ENCODE measurements around the gene KRTAP5-10.

- no peak for TF ChIP-seq CTCF (IDR thresholded peaks at IDR 0.05)
- TF ChIP-seq PHF8 (IDR thresholded peaks at IDR 0.05; ENCODE audit: borderline replicate concordance, low read depth), result no peak
- TF ChIP-seq ZNF302 (CRISPR knock-in tag; IDR thresholded peaks at IDR 0.05), result no peak
- TF ChIP-seq NFE2L2 (conservative IDR thresholded peaks at IDR 0.05; ENCODE audit: low read length), result no peak
- no peak for TF ChIP-seq CBX8 (IDR thresholded peaks at IDR 0.05)
- TF ChIP-seq RCOR1 (IDR thresholded peaks at IDR 0.05; ENCODE audit: low read depth, low read length), result no peak
- no peak for TF ChIP-seq E2F6 (IDR thresholded peaks at IDR 0.05; ENCODE audit: borderline replicate concordance, low read depth)
Measured at GRCh38 chr11:71581826-71582225, 16.5 kb downstream of the KRTAP5-10 start.
